HCT116 (cell line): ENCODE results near the gene PSME2. TPM values are rescaled to one million over a fixed set of nuclear protein-coding genes. Genes with fewer than 3 reads are reported as not detected.

Source experiments
- ATAC-seq: fragments of 200-7000 bp; cut with Tn5 transposase; 2 replicates; pipeline ENCODE4 v1.9.1; 2020; ENCODE audit warnings: mild to moderate bottlenecking, moderate library complexity
- BruUV-seq: library from RNA; stranded (reverse); fragments of 400-500 nt; replicated peaks from 2 replicates; lab custom pipeline; 2021; lab: Mats Ljungman, UMichigan
- CTCF ChIA-PET: fragments of 300-600 bp; sonication (Branson Sonifier 250); formaldehyde crosslinking; loops from one replicate; lab custom pipeline; 2021; ENCODE audit warnings: antibody characterized with exemption; lab: Charles Lee
- POLR2A ChIA-PET: fragments of 300-600, 350-600 bp; sonication (Branson Sonifier 250); formaldehyde crosslinking; loops from one replicate; lab custom pipeline; 2021; ENCODE audit warnings: antibody characterized with exemption; lab: Charles Lee
- RAD21 ChIA-PET, 2 experiments: fragments of 300-600 bp; sonication (Branson Sonifier 250); formaldehyde crosslinking; loops; one replicate each; lab custom pipeline; 2023; ENCODE audit warnings: low total read pairs in 2 of 2; ENCODE audit not compliant: uncharacterized antibody in 2 of 2, unreplicated experiment in 2 of 2, low non-redundant PET in 1 of 2; lab: Charles Lee
- DNase-seq: peaks from one replicate; pipeline ENCODE4 v3.0.0-alpha.2; 2010; ENCODE audit warnings: low read depth, low spot score
- H2AFZ ChIP-seq: fragments of 200-600 bp; shearing (Covaris generic), sonication (generic); 2 replicates; pipeline ENCODE4 v1.6.1; 2017; ENCODE audit warnings: low read depth, mixed run types, mixed read lengths, antibody characterized with exemption, low read length; ENCODE audit not compliant: poor library complexity, severe bottlenecking
- H3K27ac ChIP-seq: 2 replicates; pipeline ENCODE4 v1.5.1; 2012; ENCODE audit warnings: low read depth, low read length
- H3K27me3 ChIP-seq: fragments of 200-600 bp; sonication (generic); 2 replicates; pipeline ENCODE4 v1.6.1; 2016; ENCODE audit warnings: mixed run types, low read length, mixed read lengths; ENCODE audit not compliant: insufficient read depth
- H3K36me3 ChIP-seq, 2 experiments: fragments of 200-500 bp in 1 of 2; fragments of 200-600 bp in 1 of 2; sonication (Bioruptor generic) in 1 of 2; sonication (generic) in 1 of 2; 2 replicates each; pipeline versions ENCODE4 v1.5.1 to v1.6.1; 2014 to 2016; ENCODE audit warnings: low read length in 2 of 2, inconsistent platforms in 1 of 2, mixed read lengths in 1 of 2, mixed run types in 1 of 2; ENCODE audit not compliant: insufficient read depth in 2 of 2, control insufficient read depth in 1 of 2
- H3K4me1 ChIP-seq, 2 experiments: fragments of 200-600 bp in 1 of 2; sonication (generic) in 1 of 2; 2 replicates each; pipeline versions ENCODE4 v1.5.1 to v1.6.1; 2012 to 2017; ENCODE audit warnings: low read length in 2 of 2, inconsistent platforms in 1 of 2, mild to moderate bottlenecking in 1 of 2, mixed read lengths in 1 of 2, mixed run types in 1 of 2, moderate library complexity in 1 of 2; ENCODE audit not compliant: insufficient read depth in 2 of 2, control insufficient read depth in 1 of 2
- H3K4me2 ChIP-seq: fragments of 200-600 bp; sonication (generic); 2 replicates; pipeline ENCODE4 v1.6.1; 2017; ENCODE audit warnings: mixed run types, low read length, mixed read lengths
- H3K4me3 ChIP-seq, 2 experiments: fragments of 200-600 bp in 1 of 2; sonication (generic) in 1 of 2; replicated peaks in 1 of 2; 2 replicates each; pipeline ENCODE4 v1.5.1; 2011 to 2016; ENCODE audit warnings: low read length in 2 of 2, control low read depth in 1 of 2, low read depth in 1 of 2, mild to moderate bottlenecking in 1 of 2, mixed read lengths in 1 of 2, mixed run types in 1 of 2
- H3K79me2 ChIP-seq: fragments of 200-600 bp; sonication (generic); 2 replicates; pipeline ENCODE4 v1.6.1; 2017; ENCODE audit warnings: mild to moderate bottlenecking, mixed run types, low read length, moderate library complexity, mixed read lengths; ENCODE audit not compliant: insufficient read depth
- H3K9ac ChIP-seq: fragments of 200-600 bp; sonication (generic); 2 replicates; pipeline ENCODE4 v1.6.1; 2016; ENCODE audit warnings: low read length, mixed read lengths
- H3K9me2 ChIP-seq: fragments of 200-600 bp; sonication (generic), shearing (Covaris generic); 2 replicates; pipeline ENCODE4 v1.6.1; 2017; ENCODE audit warnings: mixed run types, mild to moderate bottlenecking, moderate library complexity; ENCODE audit not compliant: insufficient read depth
- H3K9me3 ChIP-seq, 2 experiments: fragments of 200-500 bp in 1 of 2; fragments of 200-600 bp in 1 of 2; sonication (Bioruptor generic) in 1 of 2; sonication (generic) in 1 of 2; 2 replicates each; pipeline ENCODE4 v1.6.1; 2014 to 2017; ENCODE audit warnings: low read length in 2 of 2, mixed read lengths in 2 of 2, inconsistent platforms in 1 of 2, low read depth in 1 of 2, mild to moderate bottlenecking in 1 of 2, mixed run types in 1 of 2, moderate library complexity in 1 of 2; ENCODE audit not compliant: control insufficient read depth in 1 of 2, insufficient read depth in 1 of 2
- H4K20me1 ChIP-seq: fragments of 200-600 bp; sonication (generic), shearing (Covaris generic); 2 replicates; pipeline ENCODE4 v1.6.1; 2017; ENCODE audit warnings: mixed run types, mild to moderate bottlenecking, moderate library complexity; ENCODE audit not compliant: insufficient read depth
- CEBPB ChIP-seq: IDR thresholded peaks from 2 replicates; pipeline ENCODE4 v1.6.1; 2012; ENCODE audit warnings: low read depth
- EGR1 ChIP-seq: IDR thresholded peaks from 2 replicates; pipeline ENCODE4 v1.6.1; 2012; ENCODE audit warnings: low read depth
- ELF1 ChIP-seq: IDR thresholded peaks from 2 replicates; pipeline ENCODE4 v1.6.1; 2012; ENCODE audit warnings: low read depth, borderline replicate concordance
- FOSL1 ChIP-seq: IDR thresholded peaks from 2 replicates; pipeline ENCODE4 v1.6.1; 2012; ENCODE audit warnings: low read depth
- POLR2AphosphoS5 ChIP-seq: IDR thresholded peaks from 2 replicates; pipeline ENCODE4 v1.6.1; 2011; ENCODE audit warnings: mild to moderate bottlenecking, low read depth, low read length, moderate library complexity
- RAD21 ChIP-seq: IDR thresholded peaks from 2 replicates; pipeline ENCODE4 v1.6.1; 2012; ENCODE audit warnings: low read depth, mild to moderate bottlenecking
- TCF7L2 ChIP-seq: IDR thresholded peaks from 2 replicates; pipeline ENCODE4 v1.7.0; 2011; ENCODE audit warnings: borderline replicate concordance, inconsistent platforms; ENCODE audit not compliant: insufficient read depth, insufficient read length; ENCODE audit errors: extremely low read depth
- ZFX ChIP-seq: fragments of 450-650 bp; IDR thresholded peaks from 2 replicates; pipeline ENCODE4 v1.6.1; 2017
- ZNF274 ChIP-seq: fragments of 200-500 bp; sonication (Bioruptor generic); IDR thresholded peaks from 2 replicates; pipeline ENCODE4 v1.6.1; 2014; ENCODE audit warnings: mild to moderate bottlenecking, low read depth, low read length, inconsistent platforms
- intact Hi-C: fragments of 100-400 bp; cut with micrococcal nuclease; formaldehyde crosslinking; loops from 2 replicates; pipeline ENCODE4 v1.10.0; 2022
- total RNA-seq: library from RNA; stranded (reverse); gene quantifications from one replicate; pipeline ENCODE4 v1.2.1, GENCODE V29; 2021; ENCODE audit not compliant: unreplicated experiment
- TF ChIP-seq, protein P1 (sequence below): IDR thresholded peaks from 2 replicates; pipeline ENCODE4 v1.6.1; 2012; ENCODE audit warnings: low read depth
- TF ChIP-seq, protein P2 (sequence below), 3 experiments: fragments of 200-600 bp in 1 of 3; sonication (generic) in 1 of 3; IDR thresholded peaks in 2 of 3; conservative IDR thresholded peaks in 1 of 3; 2 replicates each; pipeline ENCODE4 v1.5.1; 2012 to 2017; ENCODE audit warnings: low read depth in 2 of 3, low read length in 2 of 3, antibody characterized with exemption in 1 of 3, borderline replicate concordance in 1 of 3, control low read depth in 1 of 3, mild to moderate bottlenecking in 1 of 3, mixed read lengths in 1 of 3, mixed run types in 1 of 3, moderate library complexity in 1 of 3; ENCODE audit not compliant: insufficient read depth in 1 of 3
- TF ChIP-seq, protein P3 (sequence below): IDR thresholded peaks from 2 replicates; pipeline ENCODE4 v1.6.1; 2012

Gene PSME2
- total RNA-seq, 1 experiment from 2014 or later, result 160 TPM

DNA sequence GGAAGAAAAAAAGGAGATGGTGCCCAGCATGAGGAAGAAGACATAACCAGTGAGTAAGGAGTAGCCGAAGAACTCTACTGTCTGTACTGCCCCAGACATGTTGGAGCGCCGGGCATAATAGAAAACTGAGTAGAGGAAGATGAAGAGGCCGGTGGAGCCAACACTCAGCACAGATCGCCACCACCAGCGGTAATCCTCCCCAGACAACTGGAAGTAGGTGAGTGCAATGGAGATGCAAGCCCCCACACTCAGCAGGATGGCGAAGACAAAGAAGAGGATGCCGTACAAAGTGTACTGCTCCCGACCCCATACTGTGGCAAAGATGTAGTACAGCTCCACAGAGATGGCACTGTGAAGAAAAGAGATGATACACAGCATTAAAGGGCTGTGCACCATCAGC lies 43.0 kb upstream of the PSME2 start:
- H3K27ac ChIP-seq, result peak overlapping the region; percentile 98; the same call in 1 of the 2 replicates
- peak overlapping the region; percentile 91 for H3K4me2 ChIP-seq
- H3K9me3 ChIP-seq, result no peaks in the 10 kb centered on the region
- ChIA-PET RAD21 (no interaction called here), CTCF (interaction anchor here (0.8 kb wide), 1 partner anchor 28 kb away, joined by 4 read pairs; the partner anchor contains the start of gene IRF9), POLR2A (interaction anchor here (1.3 to 1.6 kb wide), 3 partner anchors 24 to 53 kb away, joined by 3 to 5 read pairs (median 3); partner anchors contain the start of genes CHMP4A, PSME1 and TINF2)
- H2AFZ ChIP-seq, result no peak overlapping the region
- DNase-seq (no peak), ATAC-seq (no peak)
- peaks cover 20 to 22% of the 10 kb centered on the region in 2 experiments for H3K4me1 ChIP-seq
- TF ChIP-seq, protein P1, sequence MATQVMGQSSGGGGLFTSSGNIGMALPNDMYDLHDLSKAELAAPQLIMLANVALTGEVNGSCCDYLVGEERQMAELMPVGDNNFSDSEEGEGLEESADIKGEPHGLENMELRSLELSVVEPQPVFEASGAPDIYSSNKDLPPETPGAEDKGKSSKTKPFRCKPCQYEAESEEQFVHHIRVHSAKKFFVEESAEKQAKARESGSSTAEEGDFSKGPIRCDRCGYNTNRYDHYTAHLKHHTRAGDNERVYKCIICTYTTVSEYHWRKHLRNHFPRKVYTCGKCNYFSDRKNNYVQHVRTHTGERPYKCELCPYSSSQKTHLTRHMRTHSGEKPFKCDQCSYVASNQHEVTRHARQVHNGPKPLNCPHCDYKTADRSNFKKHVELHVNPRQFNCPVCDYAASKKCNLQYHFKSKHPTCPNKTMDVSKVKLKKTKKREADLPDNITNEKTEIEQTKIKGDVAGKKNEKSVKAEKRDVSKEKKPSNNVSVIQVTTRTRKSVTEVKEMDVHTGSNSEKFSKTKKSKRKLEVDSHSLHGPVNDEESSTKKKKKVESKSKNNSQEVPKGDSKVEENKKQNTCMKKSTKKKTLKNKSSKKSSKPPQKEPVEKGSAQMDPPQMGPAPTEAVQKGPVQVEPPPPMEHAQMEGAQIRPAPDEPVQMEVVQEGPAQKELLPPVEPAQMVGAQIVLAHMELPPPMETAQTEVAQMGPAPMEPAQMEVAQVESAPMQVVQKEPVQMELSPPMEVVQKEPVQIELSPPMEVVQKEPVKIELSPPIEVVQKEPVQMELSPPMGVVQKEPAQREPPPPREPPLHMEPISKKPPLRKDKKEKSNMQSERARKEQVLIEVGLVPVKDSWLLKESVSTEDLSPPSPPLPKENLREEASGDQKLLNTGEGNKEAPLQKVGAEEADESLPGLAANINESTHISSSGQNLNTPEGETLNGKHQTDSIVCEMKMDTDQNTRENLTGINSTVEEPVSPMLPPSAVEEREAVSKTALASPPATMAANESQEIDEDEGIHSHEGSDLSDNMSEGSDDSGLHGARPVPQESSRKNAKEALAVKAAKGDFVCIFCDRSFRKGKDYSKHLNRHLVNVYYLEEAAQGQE, result no peak
- TF ChIP-seq ELF1 (no peak), TCF7L2 (no peak), EGR1 (no peak), POLR2AphosphoS5 (no peak), FOSL1 (no peak), CEBPB (no peak), RAD21 (no peak), ZNF274 (no peak), ZFX (no peak)
- TF ChIP-seq, protein P2, sequence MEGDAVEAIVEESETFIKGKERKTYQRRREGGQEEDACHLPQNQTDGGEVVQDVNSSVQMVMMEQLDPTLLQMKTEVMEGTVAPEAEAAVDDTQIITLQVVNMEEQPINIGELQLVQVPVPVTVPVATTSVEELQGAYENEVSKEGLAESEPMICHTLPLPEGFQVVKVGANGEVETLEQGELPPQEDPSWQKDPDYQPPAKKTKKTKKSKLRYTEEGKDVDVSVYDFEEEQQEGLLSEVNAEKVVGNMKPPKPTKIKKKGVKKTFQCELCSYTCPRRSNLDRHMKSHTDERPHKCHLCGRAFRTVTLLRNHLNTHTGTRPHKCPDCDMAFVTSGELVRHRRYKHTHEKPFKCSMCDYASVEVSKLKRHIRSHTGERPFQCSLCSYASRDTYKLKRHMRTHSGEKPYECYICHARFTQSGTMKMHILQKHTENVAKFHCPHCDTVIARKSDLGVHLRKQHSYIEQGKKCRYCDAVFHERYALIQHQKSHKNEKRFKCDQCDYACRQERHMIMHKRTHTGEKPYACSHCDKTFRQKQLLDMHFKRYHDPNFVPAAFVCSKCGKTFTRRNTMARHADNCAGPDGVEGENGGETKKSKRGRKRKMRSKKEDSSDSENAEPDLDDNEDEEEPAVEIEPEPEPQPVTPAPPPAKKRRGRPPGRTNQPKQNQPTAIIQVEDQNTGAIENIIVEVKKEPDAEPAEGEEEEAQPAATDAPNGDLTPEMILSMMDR (IDR thresholded peaks at IDR 0.05 in 2 of 3, conservative IDR thresholded peaks at IDR 0.05 in 1 of 3; ENCODE audit: borderline replicate concordance in 1 of 3, insufficient read depth in 1 of 3, low read depth in 2 of 3, low read length in 2 of 3), result no peak
- TF ChIP-seq, protein P3, sequence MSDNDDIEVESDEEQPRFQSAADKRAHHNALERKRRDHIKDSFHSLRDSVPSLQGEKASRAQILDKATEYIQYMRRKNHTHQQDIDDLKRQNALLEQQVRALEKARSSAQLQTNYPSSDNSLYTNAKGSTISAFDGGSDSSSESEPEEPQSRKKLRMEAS, result no peak
- H3K9me2 ChIP-seq, result no peaks in the 10 kb centered on the region
- H3K27me3 ChIP-seq, result no peaks in the 10 kb centered on the region
- peak overlapping the region; percentile 77 for H3K9ac ChIP-seq
- peaks cover 51% of the 10 kb centered on the region for H3K79me2 ChIP-seq
- no peaks in the 10 kb centered on the region for H4K20me1 ChIP-seq
- H3K4me3 ChIP-seq, result peak overlapping the region; percentile 89 to 94
- intact Hi-C loops, result no loop called here
- no TSS peak for BruUV-seq
- H3K36me3 ChIP-seq, result peaks cover 29 to 36% of the 10 kb centered on the region in 2 experiments; a peak in 3 of 4 replicates
